GM12865 (cell line): ENCODE measurements around the gene ABHD14A.
"Not testable (repeated sequence)": the region's sequence is repeated elsewhere in the genome, so short reads cannot be mapped to it uniquely, and the experiment has no call there.

Experiments used
- DNase-seq: peaks from one replicate; pipeline ENCODE4 v3.0.0; 2010; ENCODE audit warnings: low read depth
- H3K4me3 ChIP-seq: 2 replicates; pipeline ENCODE4 v1.5.1; 2011; ENCODE audit warnings: mild to moderate bottlenecking, low read depth, low read length, control low read depth
- CTCF ChIP-seq: IDR thresholded peaks from 2 replicates; pipeline ENCODE4 v1.5.1; 2011; ENCODE audit warnings: low read length, control low read depth, low read depth, inconsistent platforms; ENCODE audit not compliant: insufficient read depth; ENCODE audit errors: missing control alignments

The ABHD14A gene

DNA sequence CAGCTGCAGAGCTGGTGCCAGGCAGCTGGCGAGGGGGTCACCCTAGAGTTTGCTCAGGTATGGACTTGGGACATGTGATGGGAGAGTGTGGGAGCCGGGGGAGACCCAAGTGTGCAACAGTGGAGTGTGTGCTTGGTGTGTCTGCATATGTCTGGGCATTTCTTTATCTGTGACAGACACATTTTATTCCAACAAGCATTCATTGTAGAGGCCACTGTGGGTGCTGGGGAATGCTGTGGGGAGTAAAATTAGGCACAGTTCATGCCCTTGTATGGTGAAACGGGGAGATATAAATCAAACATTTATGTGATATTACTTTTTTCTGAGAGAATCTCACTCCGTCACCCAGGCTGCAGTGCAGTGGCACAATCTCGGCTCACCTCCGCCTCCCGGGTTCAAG is 12.7 kb downstream of the ABHD14A start:
- no peak overlapping the region for H3K4me3 ChIP-seq
- no peak for DNase-seq
- no peak for TF ChIP-seq CTCF

DNA sequence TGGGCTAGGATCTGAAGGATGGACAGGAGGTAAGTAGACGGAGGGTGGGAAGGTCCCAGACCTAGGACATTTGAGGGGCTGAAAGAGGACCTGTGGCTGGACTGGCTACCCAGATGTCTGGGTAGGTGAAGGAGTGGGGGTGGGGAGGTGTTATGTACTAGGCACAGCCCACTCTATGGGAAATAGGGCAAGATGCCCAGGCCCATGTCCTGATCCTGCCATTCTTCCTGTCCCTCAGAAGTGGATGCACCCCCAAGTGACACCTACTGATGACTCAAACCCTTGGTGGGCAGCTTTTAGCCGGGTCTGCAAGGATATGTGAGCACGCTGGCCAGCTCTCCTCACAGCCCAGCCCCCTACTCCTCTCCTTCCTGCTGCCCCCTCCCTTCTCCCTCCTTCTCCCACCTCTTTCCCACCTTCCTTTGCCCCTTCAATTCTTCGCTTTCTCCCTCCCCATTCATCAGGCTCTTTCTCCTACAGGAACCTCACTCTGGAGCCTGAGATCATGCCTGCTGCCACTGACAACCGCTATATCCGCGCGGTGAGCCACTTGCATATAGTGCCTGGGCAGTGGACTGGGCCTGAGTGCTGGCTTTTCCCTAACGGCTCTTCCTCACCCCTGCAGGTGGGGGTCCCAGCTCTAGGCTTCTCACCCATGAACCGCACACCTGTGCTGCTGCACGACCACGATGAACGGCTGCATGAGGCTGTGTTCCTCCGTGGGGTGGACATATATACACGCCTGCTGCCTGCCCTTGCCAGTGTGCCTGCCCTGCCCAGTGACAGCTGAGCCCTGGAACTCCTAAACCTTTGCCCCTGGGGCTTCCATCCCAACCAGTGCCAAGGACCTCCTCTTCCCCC is 13.7 kb downstream of the ABHD14A start:
- no peak for TF ChIP-seq CTCF
- no peak for DNase-seq
- no peak overlapping the region for H3K4me3 ChIP-seq

- not testable (repeated sequence) for H3K4me3 ChIP-seq, DNase-seq
Measured at GRCh38 chr3:51990501-51990971, 15.7 kb downstream of the ABHD14A start.

DNA sequence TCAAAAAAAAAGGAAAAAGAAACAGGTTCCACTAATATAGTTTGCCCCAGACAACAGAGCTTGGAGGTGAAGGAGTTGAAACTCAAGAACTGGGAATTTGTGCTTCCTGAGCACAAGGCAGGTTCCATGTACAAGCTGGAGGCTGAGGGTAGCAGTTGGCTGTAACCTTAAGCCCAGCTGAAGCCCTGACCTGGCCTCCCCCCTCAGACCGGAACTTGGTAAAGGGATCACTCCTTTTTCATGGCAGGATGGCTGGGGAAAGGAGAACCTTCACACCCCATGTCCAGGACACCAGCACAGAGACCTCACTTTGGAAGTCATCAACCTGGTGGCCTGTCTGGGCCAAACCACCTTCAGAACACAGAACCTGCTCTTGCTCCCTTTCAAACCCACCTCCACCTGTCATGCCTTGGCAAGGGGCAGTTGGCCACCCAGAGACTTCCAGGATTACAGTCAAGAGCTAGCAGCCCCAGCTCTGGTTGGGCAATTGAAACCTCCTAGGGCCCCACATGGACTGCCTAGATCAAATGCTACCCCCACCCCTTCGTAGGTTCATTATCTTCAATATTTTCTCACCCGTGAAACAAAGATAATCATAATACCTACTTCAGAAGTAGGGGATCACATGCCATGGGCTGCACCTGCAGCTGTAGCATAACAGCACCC is 17.3 kb downstream of the ABHD14A start:
- no peak for TF ChIP-seq CTCF
- no peak for DNase-seq
- no peak overlapping the region for H3K4me3 ChIP-seq

DNA sequence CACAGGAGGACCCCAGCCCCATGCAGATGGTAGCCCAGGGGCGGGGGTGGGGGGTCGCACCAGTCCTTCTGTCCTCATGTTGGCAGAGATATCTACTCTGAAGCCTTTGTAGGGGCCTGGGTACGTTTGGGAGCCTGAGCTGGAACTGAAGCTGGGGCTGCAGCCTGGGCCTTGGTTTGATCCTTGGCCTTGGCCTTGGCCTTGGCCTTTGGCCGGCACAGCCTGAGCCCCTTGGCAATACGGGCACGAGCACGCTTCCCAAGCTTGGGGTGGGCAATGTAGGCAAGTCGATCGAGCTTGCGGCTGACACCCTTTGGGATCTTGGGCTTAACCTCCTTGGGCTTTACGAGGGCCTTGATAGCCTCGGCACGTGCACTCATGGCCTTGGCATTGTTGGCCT is 18.8 kb downstream of the ABHD14A start:
- not testable (repeated sequence) for H3K4me3 ChIP-seq, DNase-seq

- TF ChIP-seq CTCF: no peak
- peak overlapping the region; percentile 66 for H3K4me3 ChIP-seq
- no peak for DNase-seq
Measured at GRCh38 chr3:51994530-51994929, 19.7 kb downstream of the ABHD14A start.

DNA sequence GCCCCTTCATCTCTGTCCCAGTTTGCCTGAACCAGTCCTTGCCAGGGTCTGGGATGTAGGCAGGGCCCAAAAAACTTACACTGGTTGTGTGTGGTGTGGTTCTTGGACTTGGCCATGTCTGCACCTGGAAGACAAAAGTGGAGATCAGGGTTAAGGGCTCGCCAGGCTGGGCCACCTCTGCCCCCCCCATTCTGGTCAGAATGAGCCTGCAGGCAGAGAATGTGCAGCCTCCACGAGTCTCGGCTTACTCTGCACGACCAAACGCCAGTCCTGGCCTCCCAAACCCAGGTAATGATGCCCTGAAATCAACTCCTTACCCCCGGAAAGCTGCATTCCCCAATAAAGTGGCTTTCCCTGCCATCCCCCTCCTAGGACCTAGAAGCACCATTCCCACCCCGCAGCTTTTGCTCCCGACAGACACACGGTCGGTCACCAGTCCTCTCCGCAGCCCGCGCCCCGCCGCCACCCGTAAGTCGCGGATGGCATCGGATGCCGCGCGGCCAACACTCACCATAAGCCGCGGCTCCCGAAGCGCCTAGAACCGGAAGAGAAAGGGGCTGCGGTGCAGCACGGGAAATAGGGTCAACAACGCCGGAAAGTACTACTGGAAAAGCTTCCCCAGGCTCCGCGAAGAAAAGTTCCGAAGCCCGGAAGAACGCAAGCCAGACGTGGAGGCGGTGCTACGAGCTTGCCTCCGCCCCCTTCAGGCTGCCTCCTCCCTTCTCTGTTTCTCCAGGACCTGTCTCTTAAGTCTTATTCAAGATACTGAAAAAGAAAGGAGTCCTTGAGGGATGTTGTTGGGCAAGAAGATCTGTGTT is 20.7 kb downstream of the ABHD14A start, which contains the start of gene RPL29:
Gene RPL29, minus strand, starts transcription at position 550 of the 818 bp plus-strand sequence. Its CDS starts 434 bp downstream, at position 116.
- H3K4me3 ChIP-seq: peak within 1 kb of the TSS; percentile 66
- TF ChIP-seq CTCF: no peak

More for the DNA sequence above, 20.7 kb downstream of the ABHD14A start, which contains the start of gene RPL29:
- DNase-seq: peak; percentile 96
